ENCODE results near the gene TSPAN17. TPM values are rescaled to one million over a fixed set of nuclear protein-coding genes. Genes with fewer than 3 reads are reported as not detected.

The TSPAN17 gene
- total RNA-seq, 1 donor from 2014 or later = 41.8 TPM

GRCh38 chr5:176611435-176611834 is 35.8 kb upstream of the TSPAN17 start:
- DNase-seq (ENCODE audit: extremely low spot score, unreplicated experiment) = peak; percentile 92
- Mint-ChIP-seq H3K27me3 (ENCODE audit: unreplicated experiment) (peaks cover 8% of the 10 kb centered on the region), H3K4me1 (ENCODE audit: unreplicated experiment) (peaks cover 10% of the 10 kb centered on the region), H3K27ac (ENCODE audit: unreplicated experiment) (no peak overlapping the region), H3K9me3 (ENCODE audit: unreplicated experiment) (no peaks in the 10 kb centered on the region), H3K36me3 (ENCODE audit: unreplicated experiment) (no peaks in the 10 kb centered on the region), H3K4me3 (ENCODE audit: unreplicated experiment) (no peak overlapping the region)
- no peak for TF ChIP-seq CTCF (IDR thresholded peaks at IDR 0.05)

DNA sequence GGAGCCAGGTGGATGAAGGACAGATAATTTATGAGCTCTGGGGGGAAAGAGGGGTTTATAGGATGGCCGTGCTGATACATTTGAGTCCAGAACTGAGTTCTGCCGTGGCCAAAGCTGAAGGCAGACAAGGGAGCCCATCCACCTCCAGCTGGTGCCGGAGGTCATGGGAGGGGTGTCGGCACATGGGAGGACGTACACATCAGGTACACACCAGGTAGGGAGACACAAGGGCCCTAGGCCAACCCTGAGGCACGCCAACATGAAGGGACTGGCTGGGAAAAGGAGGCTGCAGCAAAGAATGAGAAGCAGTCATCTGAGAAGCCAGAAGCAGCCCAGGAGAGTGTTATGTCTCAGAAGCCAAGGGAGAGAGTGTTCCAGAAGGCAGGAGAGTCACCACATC is 35.3 kb upstream of the TSPAN17 start:
- H3K27me3 Mint-ChIP-seq (ENCODE audit: unreplicated experiment) = peaks cover 13% of the 10 kb centered on the region
- no peak for TF ChIP-seq CTCF (IDR thresholded peaks at IDR 0.05)
- H3K27ac Mint-ChIP-seq (ENCODE audit: unreplicated experiment) = no peak overlapping the region
- peaks cover 10% of the 10 kb centered on the region for H3K4me1 Mint-ChIP-seq (ENCODE audit: unreplicated experiment)
- H3K9me3 Mint-ChIP-seq (ENCODE audit: unreplicated experiment) = no peaks in the 10 kb centered on the region
- H3K36me3 Mint-ChIP-seq (ENCODE audit: unreplicated experiment) = no peaks in the 10 kb centered on the region
- no peak for DNase-seq (ENCODE audit: extremely low spot score, unreplicated experiment)
- H3K4me3 Mint-ChIP-seq (ENCODE audit: unreplicated experiment) = no peak overlapping the region

DNA sequence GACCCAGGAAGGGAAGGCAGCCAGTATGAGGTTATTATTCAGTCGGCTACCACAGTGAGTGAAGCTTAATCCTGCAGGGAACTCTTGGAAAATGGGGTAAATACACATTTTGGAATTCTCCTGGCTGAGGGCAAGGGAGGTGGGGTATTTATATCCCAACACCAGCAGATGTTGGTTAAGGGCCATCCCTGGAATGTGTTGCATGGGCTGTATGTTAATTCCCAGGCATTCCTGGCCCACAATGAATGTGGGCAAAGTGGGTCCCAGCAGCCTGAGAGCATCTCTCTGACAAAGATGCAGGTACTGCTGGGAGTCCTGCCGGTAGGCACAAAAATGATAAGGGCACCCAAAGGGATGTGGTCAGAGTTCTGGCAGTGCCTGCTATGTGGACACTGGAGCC is 34.4 kb upstream of the TSPAN17 start:
- no peak for TF ChIP-seq CTCF (IDR thresholded peaks at IDR 0.05)
- peaks cover 20% of the 10 kb centered on the region for H3K27me3 Mint-ChIP-seq (ENCODE audit: unreplicated experiment)

DNA sequence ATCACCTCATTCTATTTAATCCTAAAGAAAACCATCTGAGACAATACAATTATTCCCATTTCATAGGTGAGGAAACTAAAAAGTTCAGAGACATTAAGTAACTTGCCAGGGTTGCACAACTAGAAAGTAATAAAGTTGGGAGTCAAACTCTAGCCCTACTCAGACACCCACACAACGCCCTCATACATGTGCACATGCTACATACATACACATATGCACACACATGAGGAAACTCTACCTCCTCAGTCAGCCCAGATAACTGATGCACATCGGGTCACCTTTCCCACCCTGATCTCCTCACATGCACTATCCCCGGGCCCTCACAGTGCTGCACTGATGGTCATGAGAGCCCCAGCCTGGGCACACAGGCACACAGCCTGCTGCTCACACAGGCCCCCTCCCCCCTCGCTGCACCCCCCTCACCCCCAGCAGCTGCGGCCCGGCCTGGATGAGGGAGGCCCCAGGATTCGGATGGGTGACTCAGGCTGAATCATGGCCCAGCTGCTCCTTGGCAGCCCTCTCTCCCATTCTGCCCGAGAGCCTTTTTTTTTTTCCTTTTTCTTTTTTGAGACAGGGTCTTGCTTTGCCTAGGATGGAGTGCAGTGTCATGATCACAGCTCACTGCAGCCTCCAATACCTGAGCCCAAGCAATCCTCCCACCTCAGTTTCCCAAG is 32.3 kb upstream of the TSPAN17 start:
- Mint-ChIP-seq H3K27ac (ENCODE audit: unreplicated experiment) (no peak overlapping the region), H3K27me3 (ENCODE audit: unreplicated experiment) (peaks cover 27% of the 10 kb centered on the region), H3K4me3 (ENCODE audit: unreplicated experiment) (no peak overlapping the region), H3K4me1 (ENCODE audit: unreplicated experiment) (peaks cover 6% of the 10 kb centered on the region), H3K36me3 (ENCODE audit: unreplicated experiment) (no peaks in the 10 kb centered on the region), H3K9me3 (ENCODE audit: unreplicated experiment) (no peaks in the 10 kb centered on the region)
- TF ChIP-seq CTCF (IDR thresholded peaks at IDR 0.05) = no peak
- no peak for DNase-seq (ENCODE audit: extremely low spot score, unreplicated experiment)

More for the DNA sequence above, 34.4 kb upstream of the TSPAN17 start:
- no peaks in the 10 kb centered on the region for H3K36me3 Mint-ChIP-seq (ENCODE audit: unreplicated experiment)
- H3K4me3 Mint-ChIP-seq (ENCODE audit: unreplicated experiment) = no peak overlapping the region
- peaks cover 10% of the 10 kb centered on the region for H3K4me1 Mint-ChIP-seq (ENCODE audit: unreplicated experiment)
- no peaks in the 10 kb centered on the region for H3K9me3 Mint-ChIP-seq (ENCODE audit: unreplicated experiment)
- no peak for DNase-seq (ENCODE audit: extremely low spot score, unreplicated experiment)
- H3K27ac Mint-ChIP-seq (ENCODE audit: unreplicated experiment) = no peak overlapping the region

DNA sequence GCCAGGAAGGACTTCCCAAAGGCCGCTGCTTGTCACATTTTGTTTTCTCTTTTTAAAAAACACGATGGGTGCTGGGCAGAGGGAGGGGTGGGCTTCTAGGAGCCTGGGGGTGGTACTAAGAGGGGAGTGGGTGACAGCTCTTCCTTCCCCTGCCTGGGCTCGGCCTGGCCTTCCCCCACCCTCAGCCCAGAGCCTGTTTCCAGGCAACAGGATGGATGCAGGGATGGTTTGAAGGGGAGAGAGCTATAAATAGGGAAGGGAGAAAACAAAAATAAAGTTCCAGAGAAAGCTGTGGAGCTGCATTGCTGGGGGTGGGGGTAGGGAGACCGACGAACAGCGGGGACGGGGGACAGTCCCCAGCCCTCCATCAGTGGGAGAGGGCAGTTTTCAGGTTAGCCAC is 30.8 kb upstream of the TSPAN17 start:
- Mint-ChIP-seq H3K9me3 (ENCODE audit: unreplicated experiment) (no peaks in the 10 kb centered on the region), H3K27me3 (ENCODE audit: unreplicated experiment) (peaks cover 39% of the 10 kb centered on the region), H3K27ac (ENCODE audit: unreplicated experiment) (no peak overlapping the region), H3K4me1 (ENCODE audit: unreplicated experiment) (peaks cover 13% of the 10 kb centered on the region), H3K36me3 (ENCODE audit: unreplicated experiment) (no peaks in the 10 kb centered on the region), H3K4me3 (ENCODE audit: unreplicated experiment) (no peak overlapping the region)
- TF ChIP-seq CTCF (IDR thresholded peaks at IDR 0.05) = no peak
- no peak for DNase-seq (ENCODE audit: extremely low spot score, unreplicated experiment)
